Astrocyte (in vitro differentiated cells and primary cell): ENCODE results near the gene SH3RF2. TPM values are rescaled to one million over a fixed set of nuclear protein-coding genes. Genes with fewer than 3 reads are reported as not detected.

ENCODE experiments used
- DNase-seq: peaks from one replicate; pipeline ENCODE4 v3.0.0-alpha.2; 2010; ENCODE audit warnings: low read depth
- FAIRE-seq: peaks from 2 replicates; lab custom pipeline; 2011; peaks lifted over from hg19 to GRCh38; lab: Jason Lieb, UNC
- H2AFZ ChIP-seq: 2 replicates; pipeline ENCODE4 v1.6.0; 2012; ENCODE audit warnings: low read depth, low read length, inconsistent platforms
- H3K27ac ChIP-seq: 2 replicates; pipeline ENCODE4 v1.5.1; 2011; ENCODE audit warnings: low read depth, low read length, inconsistent platforms
- H3K27me3 ChIP-seq: 2 replicates; pipeline ENCODE4 v1.6.0; 2011; ENCODE audit warnings: low read length, inconsistent platforms; ENCODE audit not compliant: insufficient read depth
- H3K36me3 ChIP-seq: 2 replicates; pipeline ENCODE4 v1.5.1; 2011; ENCODE audit warnings: low read length, inconsistent platforms; ENCODE audit not compliant: insufficient read depth
- H3K4me1 ChIP-seq: 2 replicates; pipeline ENCODE4 v1.5.1; 2011; ENCODE audit warnings: low read length, inconsistent platforms; ENCODE audit not compliant: insufficient read depth
- H3K4me2 ChIP-seq: 2 replicates; pipeline ENCODE4 v1.6.0; 2012; ENCODE audit warnings: low read length, inconsistent platforms
- H3K4me3 ChIP-seq: 2 replicates; pipeline ENCODE4 v1.5.1; 2011; ENCODE audit warnings: low read depth, mild to moderate bottlenecking, low read length, inconsistent platforms; ENCODE audit not compliant: insufficient read depth
- H3K79me2 ChIP-seq: 2 replicates; pipeline ENCODE4 v1.6.0; 2012; ENCODE audit warnings: mild to moderate bottlenecking, low read length, inconsistent platforms; ENCODE audit not compliant: insufficient read depth
- H3K9ac ChIP-seq: 2 replicates; pipeline ENCODE4 v1.6.0; 2012; ENCODE audit warnings: mild to moderate bottlenecking, low read length, inconsistent platforms
- H3K9me3 ChIP-seq: 2 replicates; pipeline ENCODE4 v1.5.1; 2012; ENCODE audit warnings: low read depth, mild to moderate bottlenecking, low read length, inconsistent platforms; ENCODE audit not compliant: insufficient read depth
- H4K20me1 ChIP-seq: 2 replicates; pipeline ENCODE4 v1.6.0; 2012; ENCODE audit warnings: low read length, inconsistent platforms; ENCODE audit not compliant: insufficient read depth
- H3K27ac Mint-ChIP-seq: one replicate; pipeline ENCODE4 v1.8.0; 2021; ENCODE audit warnings: mild to moderate bottlenecking, mixed read lengths; ENCODE audit not compliant: unreplicated experiment
- H3K27me3 Mint-ChIP-seq: one replicate; pipeline ENCODE4 v1.8.0; 2021; ENCODE audit warnings: low read depth, mixed read lengths; ENCODE audit not compliant: unreplicated experiment
- H3K36me3 Mint-ChIP-seq: one replicate; pipeline ENCODE4 v1.8.0; 2021; ENCODE audit warnings: low read depth, mixed read lengths; ENCODE audit not compliant: unreplicated experiment
- H3K4me1 Mint-ChIP-seq: one replicate; pipeline ENCODE4 v1.8.0; 2021; ENCODE audit warnings: low read depth, mixed read lengths; ENCODE audit not compliant: unreplicated experiment
- H3K4me3 Mint-ChIP-seq: one replicate; pipeline ENCODE4 v1.8.0; 2021; ENCODE audit warnings: mild to moderate bottlenecking, moderate library complexity, mixed read lengths; ENCODE audit not compliant: unreplicated experiment
- H3K9me3 Mint-ChIP-seq: one replicate; pipeline ENCODE4 v1.8.0; 2021; ENCODE audit warnings: mild to moderate bottlenecking, mixed read lengths; ENCODE audit not compliant: unreplicated experiment
- EZH2 ChIP-seq: IDR thresholded peaks from 2 replicates; pipeline ENCODE4 v1.6.1; 2012; ENCODE audit warnings: mild to moderate bottlenecking, low read length, inconsistent platforms; ENCODE audit not compliant: insufficient read depth
- total RNA-seq: library from RNA; stranded (reverse); gene quantifications from 2 replicates; pipeline ENCODE4 v1.2.1, GENCODE V29; 2021
- TF ChIP-seq, protein P1 (sequence below): IDR thresholded peaks from 2 replicates; pipeline ENCODE4 v1.5.1; 2011; ENCODE audit warnings: low read depth, mild to moderate bottlenecking, inconsistent platforms, low read length, moderate library complexity; ENCODE audit not compliant: insufficient read depth

The SH3RF2 gene
- total RNA-seq, 1 donor from 2014 or later = 12.3 TPM

DNA sequence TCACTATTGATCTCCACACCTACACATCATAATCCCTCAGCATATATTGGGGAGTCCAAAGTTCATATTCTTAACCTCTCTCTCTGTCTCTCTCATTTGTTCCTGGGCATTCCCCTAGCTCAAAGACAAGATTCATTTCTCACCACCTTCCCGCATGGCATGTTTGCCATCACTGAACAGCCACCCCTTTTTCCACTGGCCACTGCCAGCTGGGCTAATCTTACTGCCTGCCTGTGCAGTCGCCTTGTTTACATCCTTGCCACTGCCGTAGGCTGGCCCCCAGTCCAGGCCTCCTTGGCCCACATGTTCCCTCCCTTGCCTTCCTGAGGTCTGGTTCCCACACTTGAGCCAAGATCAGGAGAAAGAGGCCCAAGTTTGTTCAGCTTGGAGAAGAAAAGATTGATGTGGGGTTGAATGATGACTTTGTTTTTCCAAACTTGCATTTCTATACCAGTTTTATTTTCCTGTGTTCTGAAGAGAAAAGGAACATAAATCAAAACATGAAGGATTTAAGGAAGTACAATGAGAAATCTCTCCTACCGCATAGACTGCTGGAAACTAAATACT, 88.8 kb downstream of the SH3RF2 start:
- Mint-ChIP-seq H3K4me3 (no peak overlapping the region), H3K4me1 (peaks cover 3% of the 10 kb centered on the region), H3K9me3 (no peaks in the 10 kb centered on the region), H3K27me3 (no peaks in the 10 kb centered on the region), H3K36me3 (peaks cover 3% of the 10 kb centered on the region), H3K27ac (no peak overlapping the region)
- no peak overlapping the region for H3K4me3 ChIP-seq
- H3K4me1 ChIP-seq = peaks cover 5% of the 10 kb centered on the region
- no peaks in the 10 kb centered on the region for H4K20me1 ChIP-seq
- DNase-seq (no peak), FAIRE-seq (no peak)
- H3K9me3 ChIP-seq = no peaks in the 10 kb centered on the region
- H2AFZ ChIP-seq = no peak overlapping the region
- no peak overlapping the region for H3K9ac ChIP-seq
- no peak for TF ChIP-seq EZH2
- TF ChIP-seq, protein P1, sequence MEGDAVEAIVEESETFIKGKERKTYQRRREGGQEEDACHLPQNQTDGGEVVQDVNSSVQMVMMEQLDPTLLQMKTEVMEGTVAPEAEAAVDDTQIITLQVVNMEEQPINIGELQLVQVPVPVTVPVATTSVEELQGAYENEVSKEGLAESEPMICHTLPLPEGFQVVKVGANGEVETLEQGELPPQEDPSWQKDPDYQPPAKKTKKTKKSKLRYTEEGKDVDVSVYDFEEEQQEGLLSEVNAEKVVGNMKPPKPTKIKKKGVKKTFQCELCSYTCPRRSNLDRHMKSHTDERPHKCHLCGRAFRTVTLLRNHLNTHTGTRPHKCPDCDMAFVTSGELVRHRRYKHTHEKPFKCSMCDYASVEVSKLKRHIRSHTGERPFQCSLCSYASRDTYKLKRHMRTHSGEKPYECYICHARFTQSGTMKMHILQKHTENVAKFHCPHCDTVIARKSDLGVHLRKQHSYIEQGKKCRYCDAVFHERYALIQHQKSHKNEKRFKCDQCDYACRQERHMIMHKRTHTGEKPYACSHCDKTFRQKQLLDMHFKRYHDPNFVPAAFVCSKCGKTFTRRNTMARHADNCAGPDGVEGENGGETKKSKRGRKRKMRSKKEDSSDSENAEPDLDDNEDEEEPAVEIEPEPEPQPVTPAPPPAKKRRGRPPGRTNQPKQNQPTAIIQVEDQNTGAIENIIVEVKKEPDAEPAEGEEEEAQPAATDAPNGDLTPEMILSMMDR = no peak
- H3K4me2 ChIP-seq = no peak overlapping the region
- H3K27me3 ChIP-seq = no peaks in the 10 kb centered on the region
- H3K36me3 ChIP-seq = no peaks in the 10 kb centered on the region
- H3K27ac ChIP-seq = no peak overlapping the region
- peaks cover 3% of the 10 kb centered on the region for H3K79me2 ChIP-seq

DNA sequence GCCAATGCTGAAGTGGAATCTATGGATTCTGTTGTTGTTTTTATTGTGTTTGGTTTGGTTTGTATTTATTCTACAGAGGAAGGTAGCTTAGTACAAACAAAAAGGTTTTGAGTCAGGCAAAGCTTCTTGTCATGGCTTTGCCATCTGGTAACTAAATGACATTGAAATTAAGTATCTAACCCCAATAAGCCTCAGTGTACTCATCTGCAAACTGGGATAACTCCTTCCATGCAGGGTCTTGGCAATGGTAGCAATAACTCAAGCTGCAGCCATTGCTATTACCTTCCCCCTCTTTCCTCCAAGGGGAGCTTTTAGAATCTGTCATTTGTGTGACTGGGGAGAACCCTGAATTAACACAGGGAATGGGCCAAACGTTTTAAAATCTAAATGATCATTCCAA, 89.3 kb downstream of the SH3RF2 start:
- DNase-seq (no peak), FAIRE-seq (no peak)
- no peak for TF ChIP-seq EZH2
- TF ChIP-seq, protein P1 = no peak
- peaks cover 3% of the 10 kb centered on the region for H3K4me1 Mint-ChIP-seq
- Histone ChIP-seq H3K36me3 (no peaks in the 10 kb centered on the region), H3K79me2 (peaks cover 1% of the 10 kb centered on the region), H3K27me3 (no peaks in the 10 kb centered on the region), H2AFZ (no peak overlapping the region), H3K4me3 (no peak overlapping the region), H3K9ac (no peak overlapping the region), H3K9me3 (no peaks in the 10 kb centered on the region), H3K27ac (no peak overlapping the region), H3K4me2 (no peak overlapping the region), H3K4me1 (peaks cover 5% of the 10 kb centered on the region), H4K20me1 (no peaks in the 10 kb centered on the region)
- no peaks in the 10 kb centered on the region for H3K27me3 Mint-ChIP-seq
- H3K27ac Mint-ChIP-seq = no peak overlapping the region
- H3K36me3 Mint-ChIP-seq = peaks cover 3% of the 10 kb centered on the region
- no peaks in the 10 kb centered on the region for H3K9me3 Mint-ChIP-seq
- no peak overlapping the region for H3K4me3 Mint-ChIP-seq

DNA sequence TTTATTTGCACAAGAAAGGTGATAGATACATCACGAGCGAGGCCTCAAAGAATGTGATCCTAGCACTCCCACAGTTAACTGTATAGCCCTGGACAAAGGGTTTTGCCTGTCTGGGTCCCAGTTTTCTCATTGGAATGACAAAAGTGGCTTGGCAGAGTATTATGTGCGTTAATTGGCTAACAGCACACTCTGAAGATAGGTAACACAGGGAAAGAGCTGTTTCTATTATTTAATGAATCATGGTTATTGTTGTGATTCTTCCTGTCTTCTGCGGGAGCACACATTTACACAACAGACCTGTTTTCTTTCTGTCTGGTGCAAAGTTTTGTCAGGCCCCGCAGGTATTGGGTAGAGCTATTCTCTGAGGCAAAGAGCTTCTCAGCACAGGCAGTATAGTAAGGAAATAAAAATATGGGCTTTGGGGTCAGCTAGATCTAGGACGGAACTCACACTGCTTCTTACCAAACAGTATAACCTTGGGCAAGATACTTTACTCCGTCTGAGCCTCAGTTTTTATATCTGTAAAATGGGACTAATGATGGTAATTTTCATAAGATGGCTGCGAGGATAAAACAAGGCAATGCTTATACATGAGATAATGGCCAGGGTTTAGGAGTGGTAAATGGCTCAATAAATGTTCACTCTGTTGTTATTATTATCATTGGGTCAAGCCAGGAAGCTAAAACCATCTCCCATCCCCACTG, 90.1 kb downstream of the SH3RF2 start:
- no peaks in the 10 kb centered on the region for H3K27me3 Mint-ChIP-seq
- no peak overlapping the region for H3K27ac ChIP-seq
- H3K9me3 ChIP-seq = no peaks in the 10 kb centered on the region
- H3K36me3 Mint-ChIP-seq = peaks cover 3% of the 10 kb centered on the region
- H3K9me3 Mint-ChIP-seq = no peaks in the 10 kb centered on the region
- no peaks in the 10 kb centered on the region for H3K27me3 ChIP-seq
- FAIRE-seq (no peak), DNase-seq (no peak)
- H3K36me3 ChIP-seq = no peaks in the 10 kb centered on the region
- no peaks in the 10 kb centered on the region for H3K79me2 ChIP-seq
- peaks cover 5% of the 10 kb centered on the region for H3K4me1 ChIP-seq
- no peak overlapping the region for H3K27ac Mint-ChIP-seq
- H4K20me1 ChIP-seq = no peaks in the 10 kb centered on the region
- H3K4me3 Mint-ChIP-seq = no peak overlapping the region
- no peak overlapping the region for H2AFZ ChIP-seq
- no peak overlapping the region for H3K4me3 ChIP-seq
- H3K9ac ChIP-seq = no peak overlapping the region
- peaks cover 3% of the 10 kb centered on the region for H3K4me1 Mint-ChIP-seq
- TF ChIP-seq EZH2 = no peak
- TF ChIP-seq, protein P1 = no peak
- no peak overlapping the region for H3K4me2 ChIP-seq
